IPS-18a (cell line): ENCODE results near the gene ZC3H7B.

Experiments
- H3K27ac ChIP-seq: one replicate; pipeline ENCODE4 v1.5.1; 2013; ENCODE audit warnings: low read length
- H3K27me3 ChIP-seq: one replicate; pipeline ENCODE4 v1.6.1; 2013; ENCODE audit warnings: mild to moderate bottlenecking, low read length; ENCODE audit not compliant: control insufficient read depth, insufficient read depth
- H3K36me3 ChIP-seq: one replicate; pipeline ENCODE4 v1.6.1; 2013; ENCODE audit warnings: low read depth, low read length; ENCODE audit not compliant: control insufficient read depth
- H3K4me1 ChIP-seq: one replicate; pipeline ENCODE4 v1.6.1; 2013; ENCODE audit warnings: low read depth, low read length; ENCODE audit not compliant: control insufficient read depth
- H3K4me3 ChIP-seq: one replicate; pipeline ENCODE4 v1.5.1; 2013; ENCODE audit warnings: low read length
- H3K9ac ChIP-seq: one replicate; pipeline ENCODE4 v1.6.1; 2013; ENCODE audit warnings: mild to moderate bottlenecking, low read length, moderate library complexity
- H3K9me3 ChIP-seq: one replicate; pipeline ENCODE4 v1.6.1; 2013; ENCODE audit warnings: low read depth, low read length; ENCODE audit not compliant: control insufficient read depth

Gene ZC3H7B

GRCh38 chr22:41310336-41310735, 9.0 kb downstream of the ZC3H7B start:
- Histone ChIP-seq H3K27ac (no peak overlapping the region), H3K36me3 (peaks cover 3% of the 10 kb centered on the region), H3K4me3 (no peak overlapping the region), H3K9me3 (no peaks in the 10 kb centered on the region), H3K27me3 (no peaks in the 10 kb centered on the region), H3K9ac (no peak overlapping the region), H3K4me1 (peaks cover 6% of the 10 kb centered on the region)

DNA sequence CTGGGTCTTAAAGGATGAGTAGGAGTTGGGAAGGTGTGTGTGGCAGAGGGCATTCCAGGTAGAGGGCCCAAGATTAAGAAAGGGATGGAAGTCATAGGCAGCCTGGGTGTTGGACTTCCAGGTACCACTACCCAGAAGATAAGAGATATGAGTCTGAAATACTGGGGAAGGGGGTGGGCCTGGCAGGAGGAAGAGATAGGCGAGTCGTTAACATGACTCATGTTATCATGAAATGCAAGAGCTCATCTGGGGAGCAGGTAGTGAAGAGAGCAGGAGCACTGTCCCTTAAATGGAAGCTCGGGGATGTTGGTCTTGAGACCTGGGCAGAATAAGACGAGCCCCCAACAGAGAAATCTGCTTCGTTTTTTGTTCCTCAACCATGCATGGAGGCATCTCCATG, 10.2 kb downstream of the ZC3H7B start:
- Histone ChIP-seq H3K4me3 (no peak overlapping the region), H3K4me1 (peaks cover 6% of the 10 kb centered on the region), H3K27me3 (no peaks in the 10 kb centered on the region), H3K36me3 (peaks cover 3% of the 10 kb centered on the region), H3K9ac (no peak overlapping the region), H3K9me3 (no peaks in the 10 kb centered on the region), H3K27ac (no peak overlapping the region)

DNA sequence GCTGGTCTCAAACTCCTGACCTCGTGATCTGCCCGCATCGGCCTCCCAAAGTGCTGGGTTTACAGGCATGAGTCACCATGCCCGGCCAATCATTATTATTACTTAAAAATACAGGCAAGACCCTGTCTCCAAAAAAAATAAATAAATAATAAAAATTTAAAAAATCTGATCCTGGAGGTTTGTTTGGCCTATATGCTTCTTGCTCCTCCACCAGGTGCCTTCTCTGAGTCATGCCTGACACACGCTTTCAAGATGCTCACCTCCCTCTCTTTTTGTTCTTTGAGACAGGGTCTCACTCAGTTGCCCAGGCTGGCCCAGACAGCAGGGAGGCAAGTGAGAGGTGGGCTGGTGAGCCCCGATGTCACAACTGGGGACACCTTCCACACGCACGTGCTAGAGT, 13.5 kb downstream of the ZC3H7B start:
- H3K9me3 ChIP-seq = no peaks in the 10 kb centered on the region
- no peak overlapping the region for H3K27ac ChIP-seq
- no peak overlapping the region for H3K4me3 ChIP-seq
- H3K27me3 ChIP-seq = no peaks in the 10 kb centered on the region
- H3K9ac ChIP-seq = no peak overlapping the region
- peaks cover 6% of the 10 kb centered on the region for H3K4me1 ChIP-seq
- H3K36me3 ChIP-seq = peaks cover 3% of the 10 kb centered on the region

DNA sequence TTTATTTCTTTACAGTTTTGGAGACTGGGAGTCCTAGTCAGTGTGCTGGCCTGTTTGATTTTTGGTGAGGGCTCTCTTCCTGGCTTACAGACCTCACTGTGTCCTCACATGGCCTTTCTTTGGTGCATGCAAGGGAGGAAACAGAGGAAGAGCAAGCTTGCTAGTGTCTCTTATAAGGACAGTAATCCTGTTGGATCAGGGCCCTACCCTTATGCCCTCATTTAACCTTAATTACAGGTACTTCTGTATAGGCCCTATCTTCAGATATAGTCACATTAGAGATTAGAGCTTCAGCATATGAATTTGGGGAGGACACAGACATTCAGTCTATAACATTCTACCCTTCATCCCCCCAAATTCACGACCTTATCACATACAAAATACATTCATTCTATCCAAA, 14.3 kb downstream of the ZC3H7B start:
- Histone ChIP-seq H3K9me3 (no peaks in the 10 kb centered on the region), H3K9ac (no peak overlapping the region), H3K4me3 (no peak overlapping the region), H3K27ac (no peak overlapping the region), H3K27me3 (no peaks in the 10 kb centered on the region), H3K4me1 (peaks cover 6% of the 10 kb centered on the region), H3K36me3 (no peaks in the 10 kb centered on the region)

DNA sequence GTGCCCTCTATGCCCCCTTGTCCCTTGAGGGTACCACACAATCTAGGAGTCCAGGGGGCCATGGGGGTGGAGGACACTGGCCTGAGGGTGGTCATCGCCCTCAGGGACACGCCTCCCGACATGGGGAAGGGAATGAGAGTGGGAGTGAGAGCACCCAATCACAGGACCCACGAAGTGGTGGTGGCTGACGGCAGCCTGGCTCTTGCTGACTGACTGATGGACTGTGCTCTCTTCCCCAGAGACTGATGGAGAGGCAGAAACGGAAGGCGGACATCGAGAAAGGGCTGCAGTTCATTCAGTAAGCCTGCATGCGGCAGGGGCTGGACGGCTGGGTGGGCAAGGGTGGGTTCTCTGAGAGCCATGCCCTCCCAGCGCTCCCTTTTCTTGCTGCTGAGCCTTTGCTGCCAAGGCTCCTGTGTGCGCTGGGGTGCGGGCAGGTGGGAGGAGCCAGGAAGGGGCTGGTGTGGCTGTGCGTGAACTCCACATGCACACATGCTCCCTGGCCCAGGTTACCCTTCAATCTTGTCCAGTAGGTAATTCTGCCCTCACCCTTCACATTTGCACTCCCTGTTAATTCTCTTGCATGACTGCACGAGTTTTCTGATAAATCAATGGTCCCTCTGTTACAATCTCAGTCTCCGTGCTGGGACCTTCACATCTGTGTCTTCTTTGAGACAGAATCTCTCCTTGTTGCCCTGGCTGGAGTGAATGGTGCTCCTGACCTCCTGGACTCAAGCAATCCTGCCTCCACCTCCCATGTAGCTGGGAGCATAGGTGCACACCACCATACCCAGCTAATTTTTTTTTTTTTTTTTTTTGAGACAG, 19.3 kb downstream of the ZC3H7B start:
- H3K27ac ChIP-seq = no peak overlapping the region

GRCh38 chr22:41324821-41325528, 23.6 kb downstream of the ZC3H7B start:
- Histone ChIP-seq H3K27me3 (no peaks in the 10 kb centered on the region), H3K4me1 (no peaks in the 10 kb centered on the region), H3K9me3 (no peaks in the 10 kb centered on the region), H3K9ac (no peak overlapping the region), H3K27ac (no peak overlapping the region), H3K36me3 (peaks cover 47% of the 10 kb centered on the region), H3K4me3 (no peak overlapping the region)

More for the DNA sequence above, 19.3 kb downstream of the ZC3H7B start:
- no peak overlapping the region for H3K4me3 ChIP-seq
- H3K9ac ChIP-seq = no peak overlapping the region
- H3K27me3 ChIP-seq = no peaks in the 10 kb centered on the region
- H3K4me1 ChIP-seq = no peaks in the 10 kb centered on the region
- H3K9me3 ChIP-seq = no peaks in the 10 kb centered on the region
- H3K36me3 ChIP-seq = peaks cover 16% of the 10 kb centered on the region

- H3K9ac ChIP-seq = no peak overlapping the region
- H3K36me3 ChIP-seq = peaks cover 56% of the 10 kb centered on the region
- no peak overlapping the region for H3K4me3 ChIP-seq
- H3K27me3 ChIP-seq = no peaks in the 10 kb centered on the region
- H3K9me3 ChIP-seq = no peaks in the 10 kb centered on the region
- no peaks in the 10 kb centered on the region for H3K4me1 ChIP-seq
- H3K27ac ChIP-seq = no peak overlapping the region
These were observed 25.8 kb downstream of the ZC3H7B start for GRCh38 chr22:41327124-41327523.

DNA sequence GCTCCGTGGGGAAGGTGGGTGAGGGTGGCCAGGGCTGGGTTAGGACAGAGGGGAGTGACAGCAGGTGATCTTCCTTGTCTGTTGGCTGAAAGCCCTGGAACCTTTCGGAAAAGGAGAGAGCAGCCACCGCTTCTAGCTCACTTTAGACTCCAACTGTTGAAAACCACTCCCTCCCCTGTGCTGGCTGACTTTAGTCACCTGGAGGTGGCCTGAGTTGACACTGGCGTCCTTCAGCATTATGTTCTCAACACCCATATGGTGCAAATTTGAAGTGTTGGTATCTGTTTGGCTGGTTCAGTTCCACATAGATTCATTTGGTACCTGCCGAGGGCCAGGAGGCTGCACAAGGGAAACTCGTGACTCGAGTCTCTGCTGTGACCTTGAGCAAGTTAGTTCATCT, 28.8 kb downstream of the ZC3H7B start:
- Histone ChIP-seq H3K27me3 (no peaks in the 10 kb centered on the region), H3K36me3 (peaks cover 62% of the 10 kb centered on the region)

DNA sequence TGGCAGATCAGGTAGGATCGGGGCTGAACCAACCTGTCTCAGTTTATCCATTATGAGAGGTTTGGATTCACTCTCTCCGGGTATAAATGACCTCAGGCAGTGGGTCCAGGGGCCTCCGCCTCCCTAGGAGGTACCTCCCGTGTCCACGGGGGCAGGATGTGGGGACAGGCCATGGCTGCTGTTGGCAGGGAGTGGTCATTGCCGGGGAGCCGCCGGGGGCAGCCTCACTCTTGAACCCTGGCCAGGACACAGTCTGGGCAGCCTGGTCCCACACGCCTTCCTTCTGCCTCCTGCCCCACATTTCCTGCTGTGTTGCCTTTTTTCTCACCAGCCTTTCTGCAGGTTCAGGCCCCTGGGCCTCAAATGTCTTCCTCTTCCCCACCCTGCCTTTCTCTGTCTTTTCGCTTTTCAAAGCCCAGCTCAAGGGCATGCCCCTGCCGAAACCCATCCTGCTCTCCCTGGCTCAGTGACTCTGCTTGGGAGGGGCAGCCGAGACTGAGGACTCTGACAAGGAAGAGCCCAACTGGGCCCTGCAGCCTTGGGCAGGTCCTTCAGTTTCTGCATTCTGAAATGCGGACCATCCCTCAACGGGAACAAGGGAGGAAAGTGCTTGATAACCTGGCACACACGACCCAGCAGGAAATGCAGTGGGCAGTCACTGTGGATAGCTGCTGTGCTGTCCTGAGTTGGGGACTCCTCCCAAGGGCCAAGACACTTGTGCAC, 31.1 kb downstream of the ZC3H7B start:
- H3K36me3 ChIP-seq = peaks cover 48% of the 10 kb centered on the region

More for the DNA sequence above, 28.8 kb downstream of the ZC3H7B start:
- Histone ChIP-seq H3K9me3 (no peaks in the 10 kb centered on the region), H3K4me3 (no peak overlapping the region), H3K27ac (no peak overlapping the region), H3K9ac (no peak overlapping the region), H3K4me1 (no peaks in the 10 kb centered on the region)

DNA sequence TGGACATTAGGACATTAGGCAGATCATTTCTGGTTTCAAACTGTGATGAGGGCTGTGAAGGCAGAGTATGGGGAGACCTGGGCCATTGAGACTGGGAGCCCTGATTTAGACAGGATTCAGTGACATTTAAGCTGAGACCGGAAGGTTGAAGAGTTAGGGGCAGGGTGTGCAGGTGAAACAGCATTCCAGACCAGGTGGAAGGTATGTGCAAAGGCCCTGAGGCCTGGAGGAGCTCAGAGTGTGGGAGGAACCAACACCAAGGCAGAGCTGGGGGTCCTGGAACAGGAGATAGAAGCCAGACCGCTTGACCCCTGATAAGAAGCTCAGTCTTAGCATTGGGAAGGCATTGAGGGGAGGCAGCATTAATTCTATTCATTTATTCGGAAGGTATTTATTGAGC, 32.5 kb downstream of the ZC3H7B start:
- Histone ChIP-seq H3K9me3 (no peaks in the 10 kb centered on the region), H3K27me3 (no peaks in the 10 kb centered on the region), H3K36me3 (peaks cover 35% of the 10 kb centered on the region), H3K4me1 (no peaks in the 10 kb centered on the region), H3K27ac (no peak overlapping the region), H3K9ac (no peak overlapping the region), H3K4me3 (no peak overlapping the region)

More for the DNA sequence above, 31.1 kb downstream of the ZC3H7B start:
- no peaks in the 10 kb centered on the region for H3K27me3 ChIP-seq
- no peak overlapping the region for H3K4me3 ChIP-seq
- H3K9ac ChIP-seq = no peak overlapping the region
- H3K4me1 ChIP-seq = no peaks in the 10 kb centered on the region
- H3K9me3 ChIP-seq = no peaks in the 10 kb centered on the region
- no peak overlapping the region for H3K27ac ChIP-seq

DNA sequence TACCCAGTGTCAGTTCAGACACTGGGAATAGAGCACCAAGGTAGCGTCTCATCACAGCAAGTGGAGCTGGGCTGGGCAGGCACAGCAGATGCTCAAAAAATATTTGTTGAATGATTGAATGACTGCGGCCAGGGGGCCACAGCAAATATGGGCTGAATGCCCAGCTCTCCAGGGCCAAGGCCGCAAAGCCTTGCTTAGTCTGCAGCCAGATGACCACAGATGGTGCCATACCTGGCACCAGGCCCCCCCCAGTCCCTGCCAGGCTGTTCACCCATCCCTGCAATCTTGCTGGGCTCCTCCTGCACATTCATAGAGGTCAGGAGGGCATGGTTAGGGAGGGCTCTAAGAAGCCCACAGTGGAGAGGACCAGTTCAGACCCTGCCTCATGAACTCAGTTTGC, 32.9 kb downstream of the ZC3H7B start:
- H3K4me1 ChIP-seq = no peaks in the 10 kb centered on the region
- no peaks in the 10 kb centered on the region for H3K9me3 ChIP-seq
- H3K36me3 ChIP-seq = peaks cover 35% of the 10 kb centered on the region
- H3K9ac ChIP-seq = no peak overlapping the region
- no peaks in the 10 kb centered on the region for H3K27me3 ChIP-seq
- H3K4me3 ChIP-seq = no peak overlapping the region
- H3K27ac ChIP-seq = no peak overlapping the region
